ENCODE measurements around the gene SRP68. TPM values are rescaled to one million over a fixed set of nuclear protein-coding genes. Genes with fewer than 3 reads are reported as not detected.

Gene SRP68
- total and polyA plus RNA-seq, 2 experiments from 2014 or later: 38.2 to 69.8 TPM

GRCh38 chr17:76033139-76033538 is 39.2 kb downstream of the SRP68 start:
- Histone ChIP-seq H3K79me2 (ENCODE audit: insufficient read depth) (no peaks in the 10 kb centered on the region), H3K9me2 (ENCODE audit: insufficient read depth) (no peaks in the 10 kb centered on the region), H3K36me3 (ENCODE audit: low read depth) (no peaks in the 10 kb centered on the region), H3K9ac (no peak overlapping the region), H3K4me2 (ENCODE audit: unreplicated experiment) (no peak overlapping the region), H3K4me3 (no peak overlapping the region), H2AFZ (no peak overlapping the region), H3K27ac (no peak overlapping the region), H3K9me3 (ENCODE audit: low read depth) (no peaks in the 10 kb centered on the region), H3K4me1 (ENCODE audit: insufficient read depth) (no peaks in the 10 kb centered on the region), H3F3A (ENCODE audit: insufficient read depth) (peaks cover 7% of the 10 kb centered on the region; the same call in 1 of the 2 replicates), H4K20me1 (ENCODE audit: insufficient read depth) (no peaks in the 10 kb centered on the region), H3K27me3 (replicated peaks; ENCODE audit: insufficient read depth) (no peaks in the 10 kb centered on the region)
- WGBS, 2 experiments (ENCODE audit: low coverage in 1 of 2, low lambda C conversion rate in 2 of 2, missing lambda C conversion rate in 2 of 2): 98 to 99% methylated on average over 6 of the region's 6 CpGs
- in situ Hi-C loops (cut with MboI): no loop called here
- no peak for DNase-seq
- TF ChIP-seq EZH2phosphoT487 (IDR thresholded peaks at IDR 0.05; ENCODE audit: insufficient read depth, low read depth) (no peak), EZH2 (IDR thresholded peaks at IDR 0.05; ENCODE audit: insufficient read depth, poor library complexity, severe bottlenecking) (no peak)

GRCh38 chr17:76032780-76033108 is 39.6 kb downstream of the SRP68 start:
- WGBS, 2 experiments (ENCODE audit: low coverage in 1 of 2, low lambda C conversion rate in 2 of 2, missing lambda C conversion rate in 2 of 2): 94 to 95% methylated on average over 5 of the region's 5 CpGs

GRCh38 chr17:76032073-76032779 is 40.1 kb downstream of the SRP68 start:
- in situ Hi-C loops (cut with MboI): no loop called here
- H3K79me2 ChIP-seq (ENCODE audit: insufficient read depth): no peaks in the 10 kb centered on the region
- H3K9me2 ChIP-seq (ENCODE audit: insufficient read depth): no peaks in the 10 kb centered on the region
- H3F3A ChIP-seq (ENCODE audit: insufficient read depth): no peaks in the 10 kb centered on the region
- 75 to 83% methylated on average over 20 of the region's 20 CpGs for WGBS, 2 experiments (ENCODE audit: low coverage in 1 of 2, low lambda C conversion rate in 2 of 2, missing lambda C conversion rate in 2 of 2)
- no peak for TF ChIP-seq EZH2 (IDR thresholded peaks at IDR 0.05; ENCODE audit: insufficient read depth, poor library complexity, severe bottlenecking)
- no peak for TF ChIP-seq EZH2phosphoT487 (IDR thresholded peaks at IDR 0.05; ENCODE audit: insufficient read depth, low read depth)
- no peak for DNase-seq
- no peaks in the 10 kb centered on the region for H3K27me3 ChIP-seq (replicated peaks; ENCODE audit: insufficient read depth)
- no peaks in the 10 kb centered on the region for H3K9me3 ChIP-seq (ENCODE audit: low read depth)
- no peaks in the 10 kb centered on the region for H3K36me3 ChIP-seq (ENCODE audit: low read depth)
- H3K4me1 ChIP-seq (ENCODE audit: insufficient read depth): no peaks in the 10 kb centered on the region
- H3K4me3 ChIP-seq: no peak overlapping the region
- no peak overlapping the region for H3K27ac ChIP-seq
- no peak overlapping the region for H3K4me2 ChIP-seq (ENCODE audit: unreplicated experiment)
- no peak overlapping the region for H2AFZ ChIP-seq
- no peak overlapping the region for H3K9ac ChIP-seq
- no peaks in the 10 kb centered on the region for H4K20me1 ChIP-seq (ENCODE audit: insufficient read depth)

More at GRCh38 chr17:76032780-76033108, 39.6 kb downstream of the SRP68 start:
- Histone ChIP-seq H3K9me2 (ENCODE audit: insufficient read depth) (no peaks in the 10 kb centered on the region), H3K27ac (no peak overlapping the region), H3K36me3 (ENCODE audit: low read depth) (no peaks in the 10 kb centered on the region), H3K4me3 (no peak overlapping the region), H3K27me3 (replicated peaks; ENCODE audit: insufficient read depth) (no peaks in the 10 kb centered on the region), H3K79me2 (ENCODE audit: insufficient read depth) (no peaks in the 10 kb centered on the region), H3K9ac (no peak overlapping the region), H4K20me1 (ENCODE audit: insufficient read depth) (no peaks in the 10 kb centered on the region), H3K4me1 (ENCODE audit: insufficient read depth) (no peaks in the 10 kb centered on the region), H2AFZ (no peak overlapping the region), H3K9me3 (ENCODE audit: low read depth) (no peaks in the 10 kb centered on the region), H3K4me2 (ENCODE audit: unreplicated experiment) (no peak overlapping the region), H3F3A (ENCODE audit: insufficient read depth) (peaks cover 3% of the 10 kb centered on the region; the same call in 1 of the 2 replicates)
- DNase-seq: no peak
- in situ Hi-C loops (cut with MboI): no loop called here
- no peak for TF ChIP-seq EZH2phosphoT487 (IDR thresholded peaks at IDR 0.05; ENCODE audit: insufficient read depth, low read depth)
- no peak for TF ChIP-seq EZH2 (IDR thresholded peaks at IDR 0.05; ENCODE audit: insufficient read depth, poor library complexity, severe bottlenecking)

- Histone ChIP-seq H4K20me1 (ENCODE audit: insufficient read depth) (no peaks in the 10 kb centered on the region), H3K9me3 (ENCODE audit: low read depth) (no peaks in the 10 kb centered on the region), H3K79me2 (ENCODE audit: insufficient read depth) (no peaks in the 10 kb centered on the region), H3K4me2 (ENCODE audit: unreplicated experiment) (no peak within 1 kb of the TSS), H3K4me3 (no peak within 1 kb of the TSS), H3K36me3 (ENCODE audit: low read depth) (no peaks in the 10 kb centered on the region), H3K27me3 (replicated peaks; ENCODE audit: insufficient read depth) (no peaks in the 10 kb centered on the region), H3F3A (ENCODE audit: insufficient read depth) (no peaks in the 10 kb centered on the region), H3K9me2 (ENCODE audit: insufficient read depth) (no peaks in the 10 kb centered on the region), H3K9ac (no peak within 1 kb of the TSS), H2AFZ (no peak within 1 kb of the TSS), H3K4me1 (ENCODE audit: insufficient read depth) (no peaks in the 10 kb centered on the region), H3K27ac (no peak within 1 kb of the TSS)
- DNase-seq: no peak
- in situ Hi-C loops (cut with MboI): no loop called here
- 68 to 78% methylated on average over 12 to 24 of the region's 24 CpGs for WGBS, 2 experiments (ENCODE audit: low coverage in 1 of 2, low lambda C conversion rate in 2 of 2, missing lambda C conversion rate in 2 of 2)
- TF ChIP-seq EZH2phosphoT487 (IDR thresholded peaks at IDR 0.05; ENCODE audit: insufficient read depth, low read depth) (no peak), EZH2 (IDR thresholded peaks at IDR 0.05; ENCODE audit: insufficient read depth, poor library complexity, severe bottlenecking) (no peak)
Measured at GRCh38 chr17:76027159-76027839, 45.0 kb downstream of the SRP68 start, which contains the start of gene EVPL. Gene EVPL (minus strand): TSS chr17:76027306. CDS start chr17:76027198, 108 bp downstream.
